HG02588 (cell line): ENCODE data around the gene TRPV4.

Experiments
- ATAC-seq: cut with Tn5 transposase; IDR thresholded peaks from one replicate; pipeline ENCODE4 v1.9.1; 2021; ENCODE audit warnings: mild to moderate bottlenecking, moderate library complexity; ENCODE audit not compliant: unreplicated experiment

Gene TRPV4

DNA sequence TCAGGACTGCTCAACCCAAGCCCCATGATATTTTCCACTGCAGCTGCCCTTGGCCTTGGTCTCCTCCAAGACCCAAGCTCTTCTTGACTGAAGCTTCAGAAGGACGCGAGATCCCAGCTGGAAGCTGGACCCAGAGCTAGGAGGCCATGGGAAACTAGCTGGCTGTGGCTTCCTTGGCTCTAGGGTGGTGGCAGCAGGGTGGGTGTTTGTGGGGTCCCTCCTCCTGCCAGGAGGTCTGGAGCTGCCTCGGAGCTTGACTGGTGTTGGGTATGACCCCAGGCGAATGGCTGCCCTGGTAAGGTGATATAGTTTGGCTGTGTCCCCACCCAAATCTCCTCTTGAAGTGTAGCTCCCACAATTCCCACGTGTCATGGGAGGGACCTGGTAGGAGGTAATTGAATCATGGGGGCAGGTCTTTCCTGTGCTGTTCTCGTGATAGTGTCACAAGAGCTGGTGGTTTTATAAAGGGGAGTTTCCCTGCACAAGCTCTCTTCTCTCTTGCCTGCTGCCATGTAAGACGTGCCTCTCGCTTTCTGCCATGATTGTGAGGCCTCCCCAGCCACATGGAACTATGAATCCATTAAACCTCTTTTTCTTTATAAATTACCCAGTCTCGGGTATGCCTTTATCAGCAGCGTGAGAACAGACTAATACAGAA is 51.4 kb downstream of the TRPV4 start:
- no peak for ATAC-seq

DNA sequence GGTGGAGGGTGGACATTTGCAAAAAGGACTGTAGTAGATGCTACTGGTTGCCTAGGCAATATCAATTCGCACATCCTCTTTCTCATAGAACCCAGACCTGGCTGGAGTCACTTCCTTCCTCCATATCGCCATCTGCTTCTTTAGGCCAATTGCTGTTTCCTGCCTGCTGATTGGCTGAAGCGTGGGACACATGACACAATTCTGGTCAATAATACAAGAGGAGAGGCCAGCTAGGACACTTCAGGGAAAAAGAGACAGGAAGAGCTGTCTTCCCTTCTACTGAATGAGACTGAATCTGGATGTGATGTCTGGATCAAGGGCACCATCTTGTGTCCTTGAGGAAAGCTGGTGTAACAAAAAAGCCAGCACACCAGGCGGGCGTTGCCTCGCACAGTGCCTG is 53.8 kb downstream of the TRPV4 start:
- no peak for ATAC-seq

GRCh38 chr12:109778684-109779083 is 54.5 kb downstream of the TRPV4 start:
- no peak for ATAC-seq

DNA sequence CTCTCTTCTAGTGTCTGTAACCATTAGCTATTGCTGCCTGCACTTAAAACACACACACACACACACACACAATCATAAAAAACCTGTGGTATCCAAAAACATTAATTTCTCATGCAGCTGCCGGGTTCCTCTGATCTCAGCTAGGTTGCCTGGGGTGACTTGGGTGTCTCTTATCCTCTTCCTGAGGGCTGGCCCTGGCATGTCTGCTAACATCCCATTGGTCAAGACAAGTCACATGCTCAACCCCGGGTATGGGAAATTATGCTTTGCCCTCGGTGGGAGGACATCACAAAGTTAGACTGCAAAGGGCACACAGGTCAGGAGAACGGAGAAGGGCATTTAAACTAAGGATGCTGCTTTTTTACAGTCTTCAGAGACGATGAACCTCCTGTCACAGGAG is 55.7 kb downstream of the TRPV4 start:
- no peak for ATAC-seq

- no peak for ATAC-seq
Measured at GRCh38 chr12:109776624-109777023, 56.6 kb downstream of the TRPV4 start.

DNA sequence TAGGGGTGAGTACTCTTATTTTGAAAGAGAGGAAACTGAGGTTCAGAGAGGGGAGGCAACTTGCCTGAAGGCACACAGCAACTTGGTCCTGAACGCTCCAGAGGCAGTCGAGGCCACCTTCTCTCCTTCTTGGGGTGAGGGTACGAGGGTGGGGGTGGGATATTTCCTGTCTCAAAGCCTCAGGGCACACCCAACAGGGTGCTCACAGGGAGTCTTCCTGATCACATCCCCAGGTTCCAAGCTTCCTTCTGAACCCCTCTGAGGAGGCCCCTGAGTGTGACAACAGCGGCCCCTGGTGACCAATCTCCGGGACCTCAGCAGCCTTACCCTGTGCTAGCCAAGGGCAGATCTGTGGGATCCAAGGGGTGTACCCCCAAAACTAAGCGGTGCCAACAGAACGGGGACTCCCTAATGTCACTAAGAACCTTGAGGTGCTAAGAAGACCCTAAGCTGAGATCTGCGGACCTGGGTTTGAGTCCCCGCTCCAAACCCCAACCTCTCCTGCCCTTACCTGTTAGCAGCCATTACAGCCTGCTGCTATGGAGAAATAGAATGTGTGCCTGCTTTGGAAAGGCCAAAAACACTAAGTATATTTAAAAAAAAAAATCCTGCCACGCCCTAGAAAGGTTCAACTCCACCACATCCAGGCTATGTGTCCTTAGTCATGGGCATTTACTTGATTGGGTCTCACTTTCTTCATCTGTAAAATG is 57.9 kb downstream of the TRPV4 start:
- ATAC-seq = no peak

GRCh38 chr12:109773384-109774011 is 59.7 kb downstream of the TRPV4 start:
- ATAC-seq = no peak

- ATAC-seq = no peak
Measured at GRCh38 chr12:109772622-109773321, 60.4 kb downstream of the TRPV4 start.

DNA sequence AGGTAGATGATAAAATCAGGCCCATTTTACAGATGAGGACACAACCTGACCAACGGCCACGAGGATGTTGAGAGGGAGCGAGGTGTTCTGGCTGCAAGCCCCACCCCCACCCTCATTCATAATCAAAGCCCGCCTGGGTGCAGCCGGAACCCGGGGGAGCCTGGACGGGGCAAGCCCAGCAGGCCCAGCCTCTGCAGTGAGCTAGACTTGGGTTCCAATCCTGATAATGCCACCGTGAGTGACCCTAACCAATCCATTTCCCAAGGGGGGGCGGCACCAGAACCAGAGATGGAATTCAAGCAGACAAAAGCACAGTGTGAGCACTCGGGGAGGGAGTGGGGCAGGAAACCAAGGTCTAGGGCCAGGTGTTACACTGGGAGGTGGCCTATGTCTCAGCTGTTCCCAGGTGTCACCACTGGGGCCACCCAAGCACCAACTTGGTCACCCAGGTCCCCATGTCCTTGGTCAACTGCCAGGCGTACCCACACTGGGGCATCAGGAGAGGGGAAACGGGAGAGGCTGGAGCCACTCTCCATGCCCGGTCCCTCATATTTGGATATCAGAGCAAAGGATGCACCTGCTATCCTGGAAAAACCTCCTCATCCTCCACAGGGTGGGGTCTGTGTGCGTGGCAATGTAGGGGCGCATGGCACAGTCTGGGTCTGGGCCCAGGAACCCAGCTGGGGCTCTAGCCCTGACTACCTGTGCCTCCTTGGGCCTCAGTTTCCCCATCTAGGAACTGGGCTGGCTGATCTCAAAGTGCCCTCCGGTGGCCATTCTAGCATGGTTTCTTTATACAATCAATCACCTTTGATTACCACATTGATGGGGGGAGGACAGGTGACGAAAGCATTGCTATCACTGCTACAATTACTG is 61.2 kb downstream of the TRPV4 start:
- no peak for ATAC-seq

DNA sequence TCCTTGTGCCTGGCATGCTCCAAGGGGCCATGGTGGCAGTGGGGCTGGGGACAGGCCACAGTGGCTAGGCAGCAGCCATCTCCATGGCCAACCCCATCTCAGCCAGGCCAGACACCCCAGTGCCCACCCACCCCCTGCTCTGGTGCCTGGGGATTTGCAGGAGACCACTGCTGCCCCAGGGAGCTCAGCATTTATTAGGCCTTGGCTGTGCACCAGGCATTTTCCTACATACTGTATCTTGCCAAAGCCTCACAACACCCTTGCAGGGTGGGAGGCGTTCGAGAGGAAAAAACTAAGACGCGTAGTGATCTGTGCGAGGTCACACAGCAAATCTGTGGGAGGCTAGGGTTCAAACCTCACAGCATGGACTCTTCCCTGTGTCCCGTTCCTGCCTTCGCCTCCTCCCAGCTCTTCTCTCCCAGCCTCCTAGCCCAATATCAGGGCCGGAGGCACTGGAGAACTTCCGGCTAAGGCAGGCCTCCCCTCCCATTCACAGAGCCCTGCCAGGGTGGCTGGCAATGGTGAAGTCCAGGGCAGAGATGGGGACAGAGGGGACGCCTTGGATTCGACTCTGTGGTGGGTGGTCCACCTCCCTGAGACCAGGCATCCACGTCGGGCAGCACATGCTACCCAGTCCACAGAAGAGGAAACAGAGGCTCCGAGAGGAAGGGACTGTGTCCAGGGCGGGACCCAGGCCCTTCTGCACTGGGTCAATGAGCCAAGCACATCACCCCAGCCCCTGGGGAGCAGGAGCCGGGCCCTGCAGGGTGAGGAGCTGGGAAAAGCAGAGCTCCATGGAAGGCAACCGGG is 62.1 kb downstream of the TRPV4 start:
- no peak for ATAC-seq

DNA sequence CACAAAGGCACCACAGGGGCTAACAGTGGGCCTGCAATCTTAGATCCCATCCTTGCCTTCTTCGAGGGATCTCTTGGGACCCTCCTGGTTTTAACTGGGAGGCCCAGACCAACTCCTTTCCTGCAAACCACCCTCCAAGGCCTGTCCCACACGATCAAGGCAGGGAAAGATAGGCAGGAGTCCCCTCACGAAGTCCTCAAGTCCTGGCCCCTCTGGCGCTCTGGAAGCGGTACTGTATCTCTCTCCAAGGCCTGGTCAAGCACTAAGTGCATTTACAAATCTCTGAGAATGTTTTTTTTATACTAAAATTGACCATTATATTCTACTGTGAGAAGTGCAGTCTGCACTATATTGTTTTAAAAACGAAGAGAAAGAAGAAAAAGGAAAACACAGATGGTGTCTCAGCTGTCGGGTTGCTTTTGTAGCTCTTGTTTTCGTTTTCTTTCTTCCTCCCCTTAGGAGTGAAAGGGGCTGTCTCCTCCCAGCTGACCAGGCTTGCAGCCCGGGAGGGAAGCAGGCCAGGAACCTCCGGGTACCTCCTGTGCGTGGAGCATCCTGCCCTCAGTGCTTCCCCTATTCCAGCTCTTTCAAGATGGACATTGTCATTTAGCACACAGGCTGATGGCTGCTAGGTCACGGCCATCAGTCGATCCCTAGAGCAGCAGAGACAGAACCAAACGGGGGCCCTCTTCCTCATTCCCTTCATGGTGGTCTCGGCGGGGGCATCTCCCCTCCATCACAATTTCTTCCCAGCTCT is 62.9 kb downstream of the TRPV4 start:
- no peak for ATAC-seq

- ATAC-seq = no peak
Measured at GRCh38 chr12:109768901-109769670, 64.1 kb downstream of the TRPV4 start.

GRCh38 chr12:109767991-109768900 is 65.0 kb downstream of the TRPV4 start:
- no peak for ATAC-seq

DNA sequence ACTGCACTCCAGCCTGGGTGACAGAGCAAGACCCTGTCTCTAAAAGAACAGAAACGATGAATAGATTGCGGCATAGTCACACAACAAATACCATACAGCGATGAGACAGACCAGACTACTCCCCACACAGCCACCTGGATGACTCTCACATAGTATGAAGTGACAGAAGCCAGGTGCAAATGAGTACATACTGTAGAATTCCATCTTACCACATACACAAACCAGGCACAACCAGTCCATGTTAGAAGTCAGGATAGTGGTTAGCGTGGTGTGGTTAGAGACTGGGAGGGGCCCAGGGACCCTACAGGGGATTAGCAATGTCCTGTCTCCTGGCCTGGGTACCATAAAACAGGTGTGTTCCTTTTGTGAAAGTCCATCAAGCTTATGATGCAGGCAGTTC is 65.7 kb downstream of the TRPV4 start:
- ATAC-seq = no peak

DNA sequence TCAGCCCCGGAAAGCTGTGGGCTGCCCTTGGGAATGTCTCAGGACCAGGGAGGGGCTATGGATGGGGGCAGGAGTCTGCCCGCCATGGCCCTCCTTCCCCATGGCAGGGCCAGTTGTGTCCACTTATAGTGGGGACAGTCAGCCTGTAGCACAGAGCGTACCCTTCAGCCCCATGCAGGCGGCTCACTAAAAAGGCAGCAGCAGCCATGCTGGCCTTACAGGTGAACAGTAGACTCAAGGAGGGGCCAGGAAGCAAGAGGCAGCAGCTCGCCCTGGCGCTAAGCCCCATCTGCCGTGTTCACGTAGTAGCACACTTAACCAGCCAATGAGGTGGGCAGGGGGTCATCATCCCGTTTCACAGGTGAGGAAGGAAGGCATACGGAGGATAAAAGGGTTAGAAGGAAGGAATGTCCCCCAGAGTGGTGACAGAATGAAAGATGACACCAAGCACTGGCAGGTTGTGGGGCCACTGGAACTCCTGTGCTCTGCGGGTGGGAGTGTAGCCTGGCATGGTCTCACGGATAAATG is 66.9 kb downstream of the TRPV4 start:
- ATAC-seq = no peak

GRCh38 chr12:109765446-109765810 is 67.8 kb downstream of the TRPV4 start:
- ATAC-seq = no peak

GRCh38 chr12:109764776-109765445 is 68.3 kb downstream of the TRPV4 start:
- no peak for ATAC-seq
